Psoas muscle (tissue), 8 donors: Measurements from ENCODE around the gene COLEC11. TPM values are rescaled to one million over a fixed set of nuclear protein-coding genes. Genes with fewer than 3 reads are reported as not detected.

Source experiments
- ATAC-seq, 4 donors: fragments of 200-7000 bp; cut with Tn5 transposase; one replicate each; pipeline ENCODE4 v1.9.1; 2020; ENCODE audit warnings: moderate library complexity in 3 of 4, mild to moderate bottlenecking in 2 of 4
- DNase-seq, 2 donors: peaks; one replicate each; pipeline ENCODE4 v3.0.0-alpha.2; 2020
- H3K27ac ChIP-seq: fragments of 200-600 bp; one replicate; pipeline ENCODE4 v1.8.0; 2022
- H3K27me3 ChIP-seq, 3 donors: fragments of 200-600 bp in 1 of 3; one replicate each; pipeline versions ENCODE4 v1.6.1 to v1.8.0; 2013 to 2022; ENCODE audit warnings: low read length in 2 of 3, mild to moderate bottlenecking in 2 of 3, moderate library complexity in 1 of 3; ENCODE audit not compliant: insufficient read depth in 3 of 3
- H3K36me3 ChIP-seq, 2 donors: fragments of 200-600 bp in 1 of 2; one replicate each; pipeline versions ENCODE4 v1.6.1 to v1.8.0; 2013 to 2022; ENCODE audit warnings: low read depth in 1 of 2, mild to moderate bottlenecking in 1 of 2, moderate library complexity in 1 of 2; ENCODE audit not compliant: insufficient read depth in 1 of 2
- H3K4me1 ChIP-seq: fragments of 200-600 bp; one replicate; pipeline ENCODE4 v1.8.0; 2022
- H3K4me3 ChIP-seq: fragments of 200-600 bp; one replicate; pipeline ENCODE4 v1.8.0; 2022; ENCODE audit warnings: mild to moderate bottlenecking
- H3K9me3 ChIP-seq: fragments of 200-600 bp; one replicate; pipeline ENCODE4 v1.8.0; 2022
- CTCF ChIP-seq: fragments of 200-600 bp; IDR thresholded peaks from one replicate; pipeline ENCODE4 v1.8.0; 2022; ENCODE audit warnings: antibody characterized with exemption
- WGBS, 3 donors: extraction: QIAGEN DNeasy Blood & Tissue Kit; methylation state at CpG; one replicate each; pipeline versions ENCODE4 v1.1.6 to v1.1.7; 2013; 5-methylcytosine and 5-hydroxymethylcytosine counted together
- intact Hi-C, 2 donors: fragments of 100-400 bp; cut with DNase I; formaldehyde crosslinking; loops; one replicate each; pipeline versions ENCODE4 v1.11.0 to v1.14.2; 2022
- polyA plus RNA-seq, 3 donors: library from polyadenylated mRNA; stranded (reverse); fragments of 200-250 nt; gene quantifications; one replicate each; pipeline ENCODE4 v1.2.3, GENCODE V29; 2013
- total RNA-seq, 4 donors: library from RNA; stranded (reverse); fragmentation: NEBNext Ultra II Directional in 2 of 4; extraction: Animal tissue kit (Norgen Biotek cat#: 25700) in 2 of 4; gene quantifications; one replicate each; pipeline versions ENCODE4 v1.2.1 to v1.2.4, GENCODE V29; 2021 to 2023
- donor health status: healthy with polysubstance abuse.
- donor health status: DM: no; HTN: no; CAD: no; lungs with moderate emphysema.
- donor health status: Bipolar disorder and iron deficiency.
- donor health status: healthy.
- donor health status: DM: yes; HTN: yes; CAD: no.
- donor health status: DM: no; HTN: no; CAD: no.
- donor health status: DM: no; HTN: no; CAD: no.
- donor health status: DM: yes; HTN: yes; CAD: no.

The COLEC11 gene
- total and polyA plus RNA-seq, 7 donors: 0.22 to 1.0 (median 0.38) TPM; not detected in 1

GRCh38 chr2:3598197-3598910, 3.4 kb downstream of the COLEC11 start:
- Histone ChIP-seq H3K36me3 (no peaks in the 10 kb centered on the region), H3K27ac (no peak overlapping the region), H3K4me3 (no peak overlapping the region), H3K9me3 (no peaks in the 10 kb centered on the region), H3K27me3 (peaks cover 0 to 18% (median 5%) of the 10 kb centered on the region in 3 donors), H3K4me1 (no peaks in the 10 kb centered on the region)
- no peak for ATAC-seq
- no peak for DNase-seq
- intact Hi-C loops: no loop called here
- TF ChIP-seq CTCF: no peak
- WGBS, 3 donors: 78 to 83% (median 79%) methylated on average over 22 of the region's 22 CpGs

DNA sequence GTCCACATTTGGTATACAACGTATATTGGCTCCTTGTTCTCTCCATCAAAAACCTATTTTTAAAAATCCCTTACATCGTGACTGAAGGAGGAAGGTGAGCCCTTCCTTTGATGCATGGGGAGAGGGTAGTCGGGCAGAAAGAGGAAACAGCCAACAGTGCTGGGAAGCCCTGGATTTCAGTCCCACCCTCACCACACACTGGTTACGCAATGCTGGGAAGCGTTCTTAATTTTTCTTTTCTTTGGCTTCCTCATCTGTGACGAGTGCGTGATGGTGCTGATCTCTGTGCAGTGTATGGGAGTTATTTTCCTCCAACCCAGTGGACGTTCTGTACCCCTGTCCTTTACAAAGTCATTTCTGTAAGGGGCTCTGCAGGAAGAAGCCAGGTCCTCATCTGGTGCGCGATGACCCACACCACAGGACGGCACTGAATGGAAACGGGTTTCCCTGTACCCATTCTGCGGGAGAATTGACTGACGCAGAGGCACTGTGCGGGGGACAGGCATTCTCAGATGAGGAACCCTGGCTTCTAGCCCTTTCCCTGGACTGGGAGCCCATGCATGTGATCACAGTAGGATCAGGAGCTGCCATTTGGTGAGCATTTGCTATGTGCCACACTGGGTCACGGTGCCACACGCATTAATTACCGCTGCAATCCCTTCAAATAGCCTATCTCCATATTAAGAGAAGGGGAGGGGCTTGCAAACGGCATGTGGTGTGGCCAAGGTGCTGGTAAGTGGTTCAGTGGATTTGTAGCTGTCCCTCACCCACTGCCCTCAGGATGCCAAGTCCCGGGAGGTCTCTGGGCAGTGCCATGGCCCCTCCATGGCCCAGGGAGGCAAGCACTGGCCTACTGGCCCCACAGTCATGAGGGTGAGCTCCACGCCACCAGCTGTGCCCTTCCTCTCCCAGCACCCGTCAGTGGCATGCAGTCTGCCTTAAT, 4.3 kb downstream of the COLEC11 start:
- Histone ChIP-seq H3K36me3 (no peaks in the 10 kb centered on the region), H3K27ac (no peak overlapping the region), H3K9me3 (no peaks in the 10 kb centered on the region), H3K4me3 (no peak overlapping the region), H3K4me1 (no peaks in the 10 kb centered on the region), H3K27me3 (peaks cover 0 to 23% (median 7%) of the 10 kb centered on the region in 3 donors)
- ATAC-seq (no peak), DNase-seq (no peak)
- intact Hi-C loops: no loop called here
- no peak for TF ChIP-seq CTCF
- WGBS, 3 donors: 81 to 88% (median 86%) methylated on average over 22 of the region's 22 CpGs

DNA sequence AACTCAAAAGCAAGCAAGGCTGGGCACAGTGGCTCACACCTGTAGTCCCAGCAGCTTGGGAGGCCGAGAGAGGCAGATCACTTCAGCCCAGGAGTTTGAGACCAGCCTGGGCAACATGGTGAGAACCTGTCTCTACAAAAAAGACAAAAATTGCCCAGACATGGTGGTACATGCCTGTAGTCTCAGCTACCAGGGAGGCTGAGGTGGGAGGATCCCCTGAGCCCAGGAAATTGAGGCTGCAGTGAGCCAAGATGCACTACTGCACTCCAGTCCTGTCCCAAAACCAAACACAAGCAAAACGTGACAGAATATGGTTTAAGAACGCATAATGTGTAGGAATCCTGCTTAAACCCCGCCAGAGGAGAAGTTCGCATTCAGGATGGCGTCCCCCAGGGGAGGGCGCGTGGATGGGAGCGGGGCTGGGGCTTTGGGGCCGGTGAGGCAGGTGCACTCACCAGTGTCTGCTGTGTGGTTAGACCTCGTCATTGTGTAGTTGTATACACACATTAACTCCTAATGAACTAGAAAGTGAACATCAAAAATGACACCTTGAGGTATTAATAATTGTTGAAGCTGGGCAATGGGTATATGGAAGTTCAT, 5.4 kb downstream of the COLEC11 start:
- no peaks in the 10 kb centered on the region for H3K36me3 ChIP-seq
- DNase-seq (no peak), ATAC-seq (no peak)
- no peak overlapping the region for H3K4me3 ChIP-seq
- no peak overlapping the region for H3K27ac ChIP-seq
- no peaks in the 10 kb centered on the region for H3K9me3 ChIP-seq
- no peaks in the 10 kb centered on the region for H3K4me1 ChIP-seq
- peaks cover 0 to 20% (median 9%) of the 10 kb centered on the region in 3 donors for H3K27me3 ChIP-seq
- 82 to 85% (median 83%) methylated on average over 11 of the region's 11 CpGs for WGBS, 3 donors
- no peak for TF ChIP-seq CTCF
- intact Hi-C loops: no loop called here

GRCh38 chr2:3601561-3602271, 6.8 kb downstream of the COLEC11 start:
- Histone ChIP-seq H3K4me3 (no peak overlapping the region), H3K27me3 (peaks cover 0 to 25% (median 10%) of the 10 kb centered on the region in 3 donors), H3K27ac (no peak overlapping the region), H3K36me3 (no peaks in the 10 kb centered on the region), H3K9me3 (no peaks in the 10 kb centered on the region), H3K4me1 (no peaks in the 10 kb centered on the region)
- DNase-seq (no peak), ATAC-seq (no peak)
- TF ChIP-seq CTCF: no peak
- intact Hi-C loops: no loop called here
- 60 to 71% (median 63%) methylated on average over 22 of the region's 22 CpGs for WGBS, 3 donors
